Activated CD8-positive, alpha-beta memory T cell treated with anti-CD3 and anti-CD28 coated beads for 24 hours (primary cell): ENCODE measurements around the gene RIPOR2.
"Not testable (repeated sequence)": the region's sequence is repeated elsewhere in the genome, so short reads cannot be mapped to it uniquely, and the experiment has no call there.

Source experiments
- DNase-seq: peaks from one replicate; pipeline ENCODE4 v3.0.0-alpha.2; 2020

RIPOR2 gene

GRCh38 chr6:24950218-24950941 lies 14.6 kb upstream of the RIPOR2 start:
- no peak for DNase-seq

- no peak for DNase-seq
These were observed 13.3 kb upstream of the RIPOR2 start for GRCh38 chr6:24949020-24949569.

GRCh38 chr6:24948261-24948660 lies 12.5 kb upstream of the RIPOR2 start:
- DNase-seq, result not testable (repeated sequence)

GRCh38 chr6:24947636-24948035 lies 11.9 kb upstream of the RIPOR2 start:
- no peak for DNase-seq

GRCh38 chr6:24945054-24945453 lies 9.3 kb upstream of the RIPOR2 start:
- no peak for DNase-seq

- DNase-seq, result no peak
These were observed 8.0 kb upstream of the RIPOR2 start for GRCh38 chr6:24943774-24944173.

- DNase-seq, result no peak
These were observed 4.7 kb upstream of the RIPOR2 start for GRCh38 chr6:24940311-24940917.

- DNase-seq, result no peak
These were observed 1.0 kb upstream of the RIPOR2 start for GRCh38 chr6:24936641-24937317.

GRCh38 chr6:24933868-24934401 lies 1.8 kb downstream of the RIPOR2 start:
- DNase-seq, result no peak

GRCh38 chr6:24933266-24933665 lies 2.5 kb downstream of the RIPOR2 start:
- DNase-seq, result no peak

- DNase-seq, result no peak
These were observed 2.9 kb downstream of the RIPOR2 start for GRCh38 chr6:24932832-24933231.

- no peak for DNase-seq
These were observed 3.8 kb downstream of the RIPOR2 start for GRCh38 chr6:24931718-24932691.

- DNase-seq, result no peak
These were observed 4.5 kb downstream of the RIPOR2 start for GRCh38 chr6:24931296-24931695.

- DNase-seq, result no peak
These were observed 5.3 kb downstream of the RIPOR2 start for GRCh38 chr6:24930431-24930871.

GRCh38 chr6:24929242-24929641 lies 6.5 kb downstream of the RIPOR2 start:
- no peak for DNase-seq

GRCh38 chr6:24927985-24928745 lies 7.6 kb downstream of the RIPOR2 start:
- DNase-seq, result no peak

GRCh38 chr6:24927277-24927955 lies 8.3 kb downstream of the RIPOR2 start:
- no peak for DNase-seq

GRCh38 chr6:24926647-24927046 lies 9.1 kb downstream of the RIPOR2 start:
- not testable (repeated sequence) for DNase-seq

- no peak for DNase-seq
These were observed 9.6 kb downstream of the RIPOR2 start for GRCh38 chr6:24926192-24926591.

- no peak for DNase-seq
These were observed 10.1 kb downstream of the RIPOR2 start for GRCh38 chr6:24925661-24926060.
